Measurements from ENCODE around the gene NDUFB6.

DNA sequence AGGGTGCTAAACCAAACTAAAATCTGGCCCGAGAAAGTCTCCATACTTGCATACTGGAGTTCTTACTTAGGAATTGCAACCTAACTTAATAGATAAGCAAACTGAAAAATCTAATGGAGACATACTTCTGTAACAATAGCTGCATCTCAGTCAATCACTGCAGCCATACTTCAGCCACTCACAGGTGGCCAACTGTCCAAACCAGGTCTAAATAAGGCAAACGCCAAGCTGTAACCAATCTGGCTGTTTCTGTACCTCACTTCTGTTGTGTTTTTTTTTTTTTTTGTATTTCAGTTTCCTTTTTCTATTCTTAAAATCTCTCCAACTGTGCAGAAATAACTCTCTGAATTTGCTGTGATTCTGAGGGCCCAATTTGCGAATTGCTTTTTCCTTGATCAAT, 4.4 kb upstream of the NDUFB6 start:
- TF ChIP-seq, protein P1, sequence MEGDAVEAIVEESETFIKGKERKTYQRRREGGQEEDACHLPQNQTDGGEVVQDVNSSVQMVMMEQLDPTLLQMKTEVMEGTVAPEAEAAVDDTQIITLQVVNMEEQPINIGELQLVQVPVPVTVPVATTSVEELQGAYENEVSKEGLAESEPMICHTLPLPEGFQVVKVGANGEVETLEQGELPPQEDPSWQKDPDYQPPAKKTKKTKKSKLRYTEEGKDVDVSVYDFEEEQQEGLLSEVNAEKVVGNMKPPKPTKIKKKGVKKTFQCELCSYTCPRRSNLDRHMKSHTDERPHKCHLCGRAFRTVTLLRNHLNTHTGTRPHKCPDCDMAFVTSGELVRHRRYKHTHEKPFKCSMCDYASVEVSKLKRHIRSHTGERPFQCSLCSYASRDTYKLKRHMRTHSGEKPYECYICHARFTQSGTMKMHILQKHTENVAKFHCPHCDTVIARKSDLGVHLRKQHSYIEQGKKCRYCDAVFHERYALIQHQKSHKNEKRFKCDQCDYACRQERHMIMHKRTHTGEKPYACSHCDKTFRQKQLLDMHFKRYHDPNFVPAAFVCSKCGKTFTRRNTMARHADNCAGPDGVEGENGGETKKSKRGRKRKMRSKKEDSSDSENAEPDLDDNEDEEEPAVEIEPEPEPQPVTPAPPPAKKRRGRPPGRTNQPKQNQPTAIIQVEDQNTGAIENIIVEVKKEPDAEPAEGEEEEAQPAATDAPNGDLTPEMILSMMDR (conservative IDR thresholded peaks at IDR 0.05; ENCODE audit: low read length) = no peak
- TF ChIP-seq EZH2phosphoT487 (IDR thresholded peaks at IDR 0.05; ENCODE audit: borderline replicate concordance) = no peak
